Hepatocyte (in vitro differentiated cells): Measurements from ENCODE around the gene CLASRP. TPM values are rescaled to one million over a fixed set of nuclear protein-coding genes. Genes with fewer than 3 reads are reported as not detected.

ENCODE experiments used
- DNase-seq: peaks from one replicate; pipeline ENCODE4 v3.0.0-alpha.2; 2016; ENCODE audit warnings: low spot score
- H2AFZ ChIP-seq: fragments of 200-600 bp; sonication (generic); 2 replicates; pipeline ENCODE4 v1.6.0; 2016; ENCODE audit warnings: antibody characterized with exemption, mild to moderate bottlenecking
- H3K27ac ChIP-seq: fragments of 200-600 bp; sonication (generic); 2 replicates; pipeline ENCODE4 v1.5.1; 2016; ENCODE audit warnings: mild to moderate bottlenecking
- H3K27me3 ChIP-seq: fragments of 200-600 bp; sonication (generic); 2 replicates; pipeline ENCODE4 v1.6.1; 2016
- H3K36me3 ChIP-seq: fragments of 200-600 bp; sonication (generic); replicated peaks from 2 replicates; pipeline ENCODE4 v1.5.1; 2016; ENCODE audit warnings: low read depth; ENCODE audit not compliant: insufficient read depth
- H3K4me1 ChIP-seq: fragments of 200-600 bp; sonication (generic); 2 replicates; pipeline ENCODE4 v1.5.1; 2016; ENCODE audit warnings: mild to moderate bottlenecking, moderate library complexity; ENCODE audit not compliant: insufficient read depth
- H3K4me2 ChIP-seq: fragments of 200-600 bp; sonication (generic); 2 replicates; pipeline ENCODE4 v1.6.0; 2016
- H3K4me3 ChIP-seq: fragments of 200-600 bp; sonication (generic); 2 replicates; pipeline ENCODE4 v1.5.1; 2016; ENCODE audit warnings: mild to moderate bottlenecking
- H3K79me2 ChIP-seq: fragments of 200-600 bp; sonication (generic); 2 replicates; pipeline ENCODE4 v1.6.0; 2017; ENCODE audit warnings: mild to moderate bottlenecking
- H3K9me2 ChIP-seq: fragments of 200-600 bp; sonication (generic); replicated peaks from 2 replicates; pipeline ENCODE4 v1.6.0; 2017; ENCODE audit warnings: mild to moderate bottlenecking; ENCODE audit not compliant: insufficient read depth
- H3K9me3 ChIP-seq: fragments of 200-600 bp; sonication (generic); 2 replicates; pipeline ENCODE4 v1.5.1; 2016; ENCODE audit warnings: low read depth, mild to moderate bottlenecking
- H4K20me1 ChIP-seq: fragments of 200-600 bp; sonication (generic); 2 replicates; pipeline ENCODE4 v1.6.0; 2016; ENCODE audit warnings: mild to moderate bottlenecking; ENCODE audit not compliant: insufficient read depth, poor library complexity, severe bottlenecking
- CTCF ChIP-seq: fragments of 200-600 bp; sonication (generic); IDR thresholded peaks from 2 replicates; pipeline ENCODE4 v1.5.1; 2016; ENCODE audit warnings: antibody characterized with exemption, mild to moderate bottlenecking; ENCODE audit not compliant: poor library complexity
- EZH2 ChIP-seq: fragments of 200-600 bp; sonication (generic); IDR thresholded peaks from 2 replicates; pipeline ENCODE4 v1.6.1; 2016; ENCODE audit warnings: antibody characterized with exemption, mild to moderate bottlenecking, borderline replicate concordance
- EZH2phosphoT487 ChIP-seq: fragments of 200-600 bp; sonication (generic); IDR thresholded peaks from one replicate; pipeline ENCODE4 v1.6.1; 2018; ENCODE audit warnings: antibody characterized with exemption, mild to moderate bottlenecking, low read depth, moderate library complexity; ENCODE audit not compliant: unreplicated experiment, severe bottlenecking
- WGBS: methylation state at CpG from one replicate; pipeline ENCODE4 v1.1.6; 2016; ENCODE audit warnings: low lambda C conversion rate; ENCODE audit errors: missing lambda C conversion rate; 5-methylcytosine and 5-hydroxymethylcytosine counted together
- polyA plus RNA-seq: library from polyadenylated mRNA; unstranded; fragments of >200 nt; fragmentation: Nextera tagmentation; extraction: Ambion mirVana; gene quantifications from 2 replicates; pipeline ENCODE4 v1.2.1, GENCODE V29; 2016
- total RNA-seq: library from RNA; depleted of rRNA; stranded (reverse); fragments of >200 nt; gene quantifications from 2 replicates; pipeline ENCODE4 v1.2.3, GENCODE V29; 2014

The CLASRP gene
- total and polyA plus RNA-seq, 2 experiments from 2014 or later = 45.8 to 56.2 TPM

GRCh38 chr19:45076851-45077730, 38.2 kb downstream of the CLASRP start:
- Histone ChIP-seq H3K4me1 (no peaks in the 10 kb centered on the region), H3K36me3 (no peaks in the 10 kb centered on the region), H3K27me3 (no peaks in the 10 kb centered on the region), H4K20me1 (no peaks in the 10 kb centered on the region), H3K9me2 (no peaks in the 10 kb centered on the region), H3K4me2 (peak overlapping the region; percentile 88), H3K79me2 (peaks cover 32% of the 10 kb centered on the region), H3K4me3 (peak overlapping the region; percentile 8), H3K27ac (no peak overlapping the region), H2AFZ (peak overlapping the region; percentile 23), H3K9me3 (no peaks in the 10 kb centered on the region)
- TF ChIP-seq EZH2phosphoT487 = no peak
- no peak for TF ChIP-seq EZH2
- no peak for TF ChIP-seq CTCF
- DNase-seq = no peak
- 69% methylated on average over 15 of the region's 15 CpGs for WGBS

- no peaks in the 10 kb centered on the region for H3K36me3 ChIP-seq
- 56% methylated on average over 10 of the region's 10 CpGs for WGBS
- peak overlapping the region; percentile 100 for H2AFZ ChIP-seq
- peaks cover 45% of the 10 kb centered on the region for H3K79me2 ChIP-seq
- H4K20me1 ChIP-seq = no peaks in the 10 kb centered on the region
- no peaks in the 10 kb centered on the region for H3K9me2 ChIP-seq
- no peaks in the 10 kb centered on the region for H3K4me1 ChIP-seq
- H3K27me3 ChIP-seq = no peaks in the 10 kb centered on the region
- H3K4me2 ChIP-seq = peak overlapping the region; percentile 99
- H3K27ac ChIP-seq = peak overlapping the region; percentile 92
- peak overlapping the region; percentile 99 for H3K4me3 ChIP-seq
- TF ChIP-seq CTCF = no peak
- no peak for TF ChIP-seq EZH2
- no peak for TF ChIP-seq EZH2phosphoT487
- H3K9me3 ChIP-seq = no peaks in the 10 kb centered on the region
- no peak for DNase-seq
Measured at GRCh38 chr19:45078390-45079062, 39.7 kb downstream of the CLASRP start.

GRCh38 chr19:45079063-45079910, 40.4 kb downstream of the CLASRP start, which contains the start of gene GEMIN7:
TSS of gene GEMIN7 (plus strand) at chr19:45079260. CDS start at chr19:45090115, 10,855 bp downstream.
- Histone ChIP-seq H4K20me1 (no peaks in the 10 kb centered on the region), H2AFZ (peak within 1 kb of the TSS; percentile 100)
- peak; percentile 89 for DNase-seq

More at GRCh38 chr19:45079063-45079910, 40.4 kb downstream of the CLASRP start, which contains the start of gene GEMIN7:
- WGBS = under 1% methylated on average over 60 of the region's 61 CpGs
- H3K36me3 ChIP-seq = no peaks in the 10 kb centered on the region
- H3K9me3 ChIP-seq = no peaks in the 10 kb centered on the region
- no peaks in the 10 kb centered on the region for H3K27me3 ChIP-seq
- peak within 1 kb of the TSS; percentile 99 for H3K4me3 ChIP-seq
- H3K9me2 ChIP-seq = no peaks in the 10 kb centered on the region
- H3K4me2 ChIP-seq = peak within 1 kb of the TSS; percentile 99
- TF ChIP-seq EZH2phosphoT487 (no peak), EZH2 (no peak), CTCF (no peak)
- peak within 1 kb of the TSS; percentile 92 for H3K27ac ChIP-seq
- H3K4me1 ChIP-seq = no peaks in the 10 kb centered on the region
- peaks cover 47% of the 10 kb centered on the region for H3K79me2 ChIP-seq
